SK-N-SH (cell line): ENCODE data around the gene SPRED2. TPM values are rescaled to one million over a fixed set of nuclear protein-coding genes. Genes with fewer than 3 reads are reported as not detected.

Experiments used
- CTCF ChIA-PET: fragments of 300-600, 350-600 bp; formaldehyde crosslinking; extraction: SDS; loops from one replicate; lab custom pipeline; 2021; lab: Yijun Ruan, JAX
- POLR2A ChIA-PET: fragments of 350-600 bp; sonication (Branson Sonifier 250); formaldehyde crosslinking; extraction: SDS; loops from one replicate; lab custom pipeline; 2020; ENCODE audit warnings: antibody characterized with exemption, inconsistent platforms; lab: Yijun Ruan, JAX
- DNase-seq: peaks from one replicate; pipeline ENCODE4 v3.0.0; 2012
- H2AFZ ChIP-seq: fragments of 200-600 bp; sonication (generic); 2 replicates; pipeline ENCODE4 v1.8.1; 2016; ENCODE audit warnings: antibody characterized with exemption, mild to moderate bottlenecking, low read depth
- H3F3A ChIP-seq: fragments of 200-600 bp; sonication (generic); replicated peaks from 2 replicates; pipeline ENCODE3; 2016; ENCODE audit warnings: antibody characterized with exemption, mild to moderate bottlenecking; ENCODE audit not compliant: insufficient read depth
- H3K27ac ChIP-seq, 2 experiments: fragments of 200-500 bp in 1 of 2; fragments of 200-600 bp in 1 of 2; sonication (Bioruptor generic) in 1 of 2; sonication (generic), shearing (Covaris generic) in 1 of 2; 2 replicates each; pipeline versions ENCODE4 v1.5.1 to v1.6.1; 2014 to 2016; ENCODE audit warnings: low read depth in 2 of 2, inconsistent platforms in 1 of 2, low read length in 1 of 2, mild to moderate bottlenecking in 1 of 2, mixed read lengths in 1 of 2
- H3K27me3 ChIP-seq: fragments of 200-600 bp; sonication (generic), shearing (Covaris generic); 2 replicates; pipeline ENCODE4 v1.6.1; 2016; ENCODE audit warnings: mixed run types; ENCODE audit not compliant: insufficient read depth
- H3K36me3 ChIP-seq, 2 experiments: fragments of 200-500 bp in 1 of 2; fragments of 200-600 bp in 1 of 2; sonication (Bioruptor generic) in 1 of 2; sonication (generic) in 1 of 2; replicated peaks in 1 of 2; 2 replicates each; pipeline versions ENCODE3 to v1.5.1; 2014 to 2016; ENCODE audit warnings: low read length in 1 of 2, mild to moderate bottlenecking in 1 of 2; ENCODE audit not compliant: insufficient read depth in 2 of 2, control insufficient read depth in 1 of 2
- H3K4me1 ChIP-seq, 2 experiments: fragments of 200-500 bp in 1 of 2; fragments of 200-600 bp in 1 of 2; sonication (Bioruptor generic) in 1 of 2; sonication (generic), shearing (Covaris generic) in 1 of 2; 2 replicates each; pipeline versions ENCODE4 v1.5.1 to v1.6.1; 2014 to 2016; ENCODE audit warnings: low read depth in 1 of 2, low read length in 1 of 2, mixed run types in 1 of 2; ENCODE audit not compliant: insufficient read depth in 2 of 2, control insufficient read depth in 1 of 2
- H3K4me2 ChIP-seq: fragments of 200-600 bp; sonication (generic), shearing (Covaris generic); 2 replicates; pipeline ENCODE4 v1.6.1; 2017; ENCODE audit warnings: mixed run types
- H3K4me3 ChIP-seq, 2 experiments: fragments of 200-500 bp in 1 of 2; fragments of 200-600 bp in 1 of 2; sonication (Bioruptor generic) in 1 of 2; sonication (generic), shearing (Covaris generic) in 1 of 2; 2 replicates each; pipeline versions ENCODE4 v1.5.1 to v1.8.1; 2014 to 2016; ENCODE audit warnings: low read depth in 2 of 2, inconsistent platforms in 1 of 2, low read length in 1 of 2, mild to moderate bottlenecking in 1 of 2, mixed read lengths in 1 of 2, moderate library complexity in 1 of 2
- H3K79me2 ChIP-seq: fragments of 200-600 bp; sonication (generic); 2 replicates; pipeline ENCODE4 v1.8.1; 2017; ENCODE audit warnings: mild to moderate bottlenecking; ENCODE audit not compliant: insufficient read depth
- H3K9ac ChIP-seq: fragments of 200-600 bp; sonication (generic); 2 replicates; pipeline ENCODE4 v1.6.1; 2017; ENCODE audit warnings: mixed run types
- H3K9me2 ChIP-seq: fragments of 200-600 bp; sonication (generic); 2 replicates; pipeline ENCODE4 v1.6.1; 2017; ENCODE audit warnings: mixed run types
- H3K9me3 ChIP-seq: fragments of 200-600 bp; sonication (generic); 2 replicates; pipeline ENCODE4 v1.6.1; 2017; ENCODE audit warnings: mixed run types, mild to moderate bottlenecking, moderate library complexity
- H4K20me1 ChIP-seq: fragments of 200-600 bp; sonication (generic); 2 replicates; pipeline ENCODE4 v1.6.1; 2017; ENCODE audit warnings: mild to moderate bottlenecking, mixed run types; ENCODE audit not compliant: insufficient read depth
- CHD2 ChIP-seq: fragments of 150-350 bp; IDR thresholded peaks from 2 replicates; pipeline ENCODE4 v1.6.1; 2018; ENCODE audit warnings: low read length; ENCODE audit not compliant: partially characterized antibody
- ELF1 ChIP-seq: IDR thresholded peaks from 2 replicates; pipeline ENCODE4 v1.4.0; 2012
- GABPA ChIP-seq: IDR thresholded peaks from 2 replicates; pipeline ENCODE4 v1.4.0; 2012; ENCODE audit warnings: low read depth, mild to moderate bottlenecking
- MEF2A ChIP-seq: IDR thresholded peaks from 2 replicates; pipeline ENCODE4 v1.4.0; 2012; ENCODE audit warnings: low read depth, borderline replicate concordance
- NRF1 ChIP-seq: IDR thresholded peaks from 2 replicates; pipeline ENCODE4 v1.6.1; 2012; ENCODE audit warnings: low read depth, mild to moderate bottlenecking, low read length
- POLR2AphosphoS5 ChIP-seq: IDR thresholded peaks from 2 replicates; pipeline ENCODE4 v1.6.1; 2012; ENCODE audit warnings: low read depth, low read length
- REST ChIP-seq: IDR thresholded peaks from 2 replicates; pipeline ENCODE4 v1.6.1; 2012; ENCODE audit warnings: mild to moderate bottlenecking, low read depth, low read length, moderate library complexity
- SMC3 ChIP-seq: IDR thresholded peaks from 2 replicates; pipeline ENCODE4 v1.6.1; 2012; ENCODE audit warnings: low read depth, low read length, improper control_type of control experiment
- TCF12 ChIP-seq: IDR thresholded peaks from 2 replicates; pipeline ENCODE4 v1.4.0; 2012
- USF1 ChIP-seq: IDR thresholded peaks from 2 replicates; pipeline ENCODE4 v1.4.0; 2012; ENCODE audit warnings: low read depth, borderline replicate concordance
- USF2 ChIP-seq: fragments of 150-350 bp; IDR thresholded peaks from 2 replicates; pipeline ENCODE4 v1.6.1; 2017; ENCODE audit warnings: antibody characterized with exemption, low read length, low read depth, borderline replicate concordance
- YY1 ChIP-seq: IDR thresholded peaks from 2 replicates; pipeline ENCODE4 v1.4.0; 2012; ENCODE audit warnings: low read depth, mild to moderate bottlenecking
- ZBTB33 ChIP-seq: IDR thresholded peaks from 2 replicates; pipeline ENCODE4 v1.4.0; 2012; ENCODE audit warnings: low read depth, borderline replicate concordance
- WGBS: methylation state at CpG from one replicate; pipeline ENCODE4 v1.1.6; 2017; ENCODE audit warnings: low lambda C conversion rate; 5-methylcytosine and 5-hydroxymethylcytosine counted together
- polyA plus RNA-seq, 3 experiments: library from polyadenylated mRNA; depleted of rRNA; stranded (reverse); fragments of >200 nt; gene quantifications; 2 replicates each; pipeline ENCODE4 v1.2.3, GENCODE V29; 2012

SPRED2 gene
- polyA plus RNA-seq, 1 of the 3 experiments (the other 2 are of a cell fraction): 21.9 TPM

- TF ChIP-seq REST (no peak), POLR2AphosphoS5 (no peak), SMC3 (no peak), NRF1 (no peak), GABPA (no peak), TCF12 (no peak), ZBTB33 (no peak), YY1 (no peak), USF1 (no peak), ELF1 (no peak)
Observed at GRCh38 chr2:65427532-65427931, 4.9 kb downstream of the SPRED2 start (continued).

- no peak for DNase-seq
- WGBS: 95% methylated on average over 2 of the region's 2 CpGs
- H3K4me2 ChIP-seq: no peak overlapping the region
- H4K20me1 ChIP-seq: peaks cover 100% of the 10 kb centered on the region
- H3K27me3 ChIP-seq: no peaks in the 10 kb centered on the region
- peaks cover 11 to 14% of the 10 kb centered on the region in 2 experiments; a peak in 3 of 4 replicates for H3K4me1 ChIP-seq
- peaks cover 2 to 7% of the 10 kb centered on the region in 2 experiments for H3K36me3 ChIP-seq
- ChIA-PET CTCF (interaction anchor here (0.6 kb wide), 1 partner anchor 88 kb away, joined by 4 read pairs; no protein-coding TSS in a partner anchor), POLR2A (no interaction called here)
- H3K9ac ChIP-seq: no peak overlapping the region
- H3K27ac ChIP-seq: no peak overlapping the region
- no peak overlapping the region for H2AFZ ChIP-seq
- no peak overlapping the region for H3K4me3 ChIP-seq
- TF ChIP-seq CHD2: no peak
- TF ChIP-seq REST: no peak
- TF ChIP-seq NRF1: no peak
- TF ChIP-seq USF2: no peak
- no peak for TF ChIP-seq MEF2A
- no peaks in the 10 kb centered on the region for H3K9me3 ChIP-seq
- peaks cover 100% of the 10 kb centered on the region for H3K79me2 ChIP-seq
- no peaks in the 10 kb centered on the region for H3K9me2 ChIP-seq
- peaks cover 11% of the 10 kb centered on the region for H3F3A ChIP-seq
Observed at GRCh38 chr2:65425276-65425675, 7.1 kb downstream of the SPRED2 start.
